Psoas muscle (tissue), 8 donors: ENCODE data around the gene MBD3. TPM values are rescaled to one million over a fixed set of nuclear protein-coding genes. Genes with fewer than 3 reads are reported as not detected.

Source experiments
- ATAC-seq, 4 donors: fragments of 200-7000 bp; cut with Tn5 transposase; one replicate each; pipeline ENCODE4 v1.9.1; 2020; ENCODE audit warnings: moderate library complexity in 3 of 4, mild to moderate bottlenecking in 2 of 4
- DNase-seq, 2 donors: peaks; one replicate each; pipeline ENCODE4 v3.0.0-alpha.2; 2020
- H3K27ac ChIP-seq: fragments of 200-600 bp; one replicate; pipeline ENCODE4 v1.8.0; 2022
- H3K27me3 ChIP-seq, 3 donors: fragments of 200-600 bp in 1 of 3; one replicate each; pipeline versions ENCODE4 v1.6.1 to v1.8.0; 2013 to 2022; ENCODE audit warnings: low read length in 2 of 3, mild to moderate bottlenecking in 2 of 3, moderate library complexity in 1 of 3; ENCODE audit not compliant: insufficient read depth in 3 of 3
- H3K36me3 ChIP-seq, 2 donors: fragments of 200-600 bp in 1 of 2; one replicate each; pipeline versions ENCODE4 v1.6.1 to v1.8.0; 2013 to 2022; ENCODE audit warnings: low read depth in 1 of 2, mild to moderate bottlenecking in 1 of 2, moderate library complexity in 1 of 2; ENCODE audit not compliant: insufficient read depth in 1 of 2
- H3K4me1 ChIP-seq: fragments of 200-600 bp; one replicate; pipeline ENCODE4 v1.8.0; 2022
- H3K4me3 ChIP-seq: fragments of 200-600 bp; one replicate; pipeline ENCODE4 v1.8.0; 2022; ENCODE audit warnings: mild to moderate bottlenecking
- H3K9me3 ChIP-seq: fragments of 200-600 bp; one replicate; pipeline ENCODE4 v1.8.0; 2022
- WGBS, 3 donors: extraction: QIAGEN DNeasy Blood & Tissue Kit; methylation state at CpG; one replicate each; pipeline versions ENCODE4 v1.1.6 to v1.1.7; 2013; 5-methylcytosine and 5-hydroxymethylcytosine counted together
- intact Hi-C, 2 donors: fragments of 100-400 bp; cut with DNase I; formaldehyde crosslinking; loops; one replicate each; pipeline versions ENCODE4 v1.11.0 to v1.14.2; 2022
- polyA plus RNA-seq, 3 donors: library from polyadenylated mRNA; stranded (reverse); fragments of 200-250 nt; gene quantifications; one replicate each; pipeline ENCODE4 v1.2.3, GENCODE V29; 2013
- total RNA-seq, 4 donors: library from RNA; stranded (reverse); fragmentation: NEBNext Ultra II Directional in 2 of 4; extraction: Animal tissue kit (Norgen Biotek cat#: 25700) in 2 of 4; gene quantifications; one replicate each; pipeline versions ENCODE4 v1.2.1 to v1.2.4, GENCODE V29; 2021 to 2023
- TF ChIP-seq, protein P1 (sequence below): fragments of 200-600 bp; IDR thresholded peaks from one replicate; pipeline ENCODE4 v1.8.0; 2022; ENCODE audit warnings: antibody characterized with exemption
- donor health status: healthy with polysubstance abuse.
- donor health status: DM: no; HTN: no; CAD: no; lungs with moderate emphysema.
- donor health status: Bipolar disorder and iron deficiency.
- donor health status: healthy.
- donor health status: DM: yes; HTN: yes; CAD: no.
- donor health status: DM: no; HTN: no; CAD: no.
- donor health status: DM: no; HTN: no; CAD: no.
- donor health status: DM: yes; HTN: yes; CAD: no.

The MBD3 gene
- total and polyA plus RNA-seq, 7 donors = 44.1 to 137 (median 83.6) TPM

DNA sequence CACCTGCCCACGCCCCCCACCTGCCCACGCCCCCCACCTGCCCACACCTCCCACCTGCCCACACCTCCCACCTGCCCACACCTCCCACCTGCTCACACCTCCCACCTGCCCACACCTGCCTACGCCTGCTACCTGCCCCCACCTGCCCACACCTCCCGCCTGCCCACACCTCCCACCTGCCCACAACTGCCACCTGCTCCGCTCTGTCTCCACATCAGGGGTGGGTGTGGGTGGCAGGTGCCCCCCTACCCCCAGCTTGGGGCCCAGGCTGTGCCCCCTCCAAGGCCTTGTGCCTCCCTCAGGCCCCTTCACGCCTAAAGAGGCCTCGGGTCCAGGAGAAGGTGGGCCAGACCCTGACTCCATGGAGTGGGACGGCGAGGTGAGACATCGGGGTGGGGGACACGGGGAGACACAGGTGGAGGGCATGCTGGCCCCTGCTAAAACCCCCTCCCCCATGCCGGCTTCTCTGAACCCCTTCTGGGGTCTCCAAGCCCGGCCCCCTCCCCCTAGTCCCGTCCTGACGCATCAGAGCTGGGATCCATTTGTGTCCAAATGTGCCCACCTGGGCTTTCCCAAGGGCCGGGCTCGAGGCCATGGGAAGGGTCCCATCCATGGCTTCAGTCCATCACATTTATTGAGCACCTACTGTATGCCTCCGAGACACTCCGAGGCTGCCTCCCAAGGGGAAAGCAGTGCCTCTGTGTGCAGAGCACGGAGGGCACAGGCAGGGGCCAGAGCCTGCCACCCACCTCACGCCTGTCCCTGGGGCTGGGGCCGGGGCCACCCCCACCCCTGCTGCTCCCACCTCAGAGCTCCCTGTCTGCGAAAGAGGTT, 63.9 kb downstream of the MBD3 start:
- peaks cover 0 to 66% (median 22%) of the 10 kb centered on the region in 3 donors for H3K27me3 ChIP-seq
- ATAC-seq (no peak), DNase-seq (no peak)
- WGBS, 3 donors = 72 to 78% (median 72%) methylated on average over 19 to 23 of the region's 23 CpGs
- no peaks in the 10 kb centered on the region for H3K9me3 ChIP-seq
- TF ChIP-seq, protein P1, sequence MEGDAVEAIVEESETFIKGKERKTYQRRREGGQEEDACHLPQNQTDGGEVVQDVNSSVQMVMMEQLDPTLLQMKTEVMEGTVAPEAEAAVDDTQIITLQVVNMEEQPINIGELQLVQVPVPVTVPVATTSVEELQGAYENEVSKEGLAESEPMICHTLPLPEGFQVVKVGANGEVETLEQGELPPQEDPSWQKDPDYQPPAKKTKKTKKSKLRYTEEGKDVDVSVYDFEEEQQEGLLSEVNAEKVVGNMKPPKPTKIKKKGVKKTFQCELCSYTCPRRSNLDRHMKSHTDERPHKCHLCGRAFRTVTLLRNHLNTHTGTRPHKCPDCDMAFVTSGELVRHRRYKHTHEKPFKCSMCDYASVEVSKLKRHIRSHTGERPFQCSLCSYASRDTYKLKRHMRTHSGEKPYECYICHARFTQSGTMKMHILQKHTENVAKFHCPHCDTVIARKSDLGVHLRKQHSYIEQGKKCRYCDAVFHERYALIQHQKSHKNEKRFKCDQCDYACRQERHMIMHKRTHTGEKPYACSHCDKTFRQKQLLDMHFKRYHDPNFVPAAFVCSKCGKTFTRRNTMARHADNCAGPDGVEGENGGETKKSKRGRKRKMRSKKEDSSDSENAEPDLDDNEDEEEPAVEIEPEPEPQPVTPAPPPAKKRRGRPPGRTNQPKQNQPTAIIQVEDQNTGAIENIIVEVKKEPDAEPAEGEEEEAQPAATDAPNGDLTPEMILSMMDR = no peak
- H3K36me3 ChIP-seq = no peaks in the 10 kb centered on the region
- no peaks in the 10 kb centered on the region for H3K4me1 ChIP-seq
- intact Hi-C loops = loop anchor here in 1 of 2 donors (10.0 kb wide), 1 partner anchor 244 kb away; the partner anchor contains the start of gene EFNA2
- H3K27ac ChIP-seq = no peak overlapping the region
- H3K4me3 ChIP-seq = no peak overlapping the region

DNA sequence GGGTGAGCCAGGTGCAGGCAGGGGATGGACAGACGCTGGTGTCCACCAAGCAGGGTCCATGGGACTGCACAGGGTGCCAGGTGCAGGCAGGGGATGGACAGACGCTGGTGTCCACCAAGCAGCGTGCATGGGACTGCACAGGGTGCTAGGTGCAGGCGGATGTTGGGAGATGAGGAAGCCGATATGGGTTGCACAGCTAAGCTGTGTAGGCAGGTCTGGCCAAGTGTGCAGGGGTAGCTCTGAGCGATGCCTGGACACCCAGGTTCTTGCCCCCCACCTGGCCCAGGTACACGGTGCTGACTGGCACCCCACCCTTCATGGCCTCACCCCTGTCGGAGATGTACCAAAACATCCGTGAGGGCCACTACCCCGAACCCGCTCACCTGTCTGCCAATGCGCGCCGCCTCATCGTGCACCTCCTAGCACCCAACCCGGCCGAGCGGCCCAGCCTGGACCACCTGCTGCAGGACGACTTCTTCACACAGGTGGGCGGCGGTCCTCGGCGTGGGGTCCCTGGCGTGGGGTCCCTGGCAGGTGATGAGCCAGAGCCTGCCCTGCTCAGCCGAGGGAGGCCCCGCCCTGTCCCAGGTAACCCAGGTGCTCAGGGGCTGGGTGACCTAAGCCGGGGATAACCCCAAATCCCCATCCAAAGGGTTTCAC, 64.9 kb downstream of the MBD3 start:
- DNase-seq (no peak), ATAC-seq (no peak)
- Histone ChIP-seq H3K9me3 (no peaks in the 10 kb centered on the region), H3K27me3 (peaks cover 0 to 69% (median 22%) of the 10 kb centered on the region in 3 donors), H3K4me3 (no peak overlapping the region), H3K4me1 (no peaks in the 10 kb centered on the region), H3K36me3 (no peaks in the 10 kb centered on the region), H3K27ac (no peak overlapping the region)
- 69 to 85% (median 82%) methylated on average over 26 to 27 of the region's 27 CpGs for WGBS, 3 donors
- intact Hi-C loops = loop anchor here in 1 of 2 donors (10.0 kb wide), 1 partner anchor 243 kb away; the partner anchor contains the start of gene EFNA2
- TF ChIP-seq, protein P1 = no peak

DNA sequence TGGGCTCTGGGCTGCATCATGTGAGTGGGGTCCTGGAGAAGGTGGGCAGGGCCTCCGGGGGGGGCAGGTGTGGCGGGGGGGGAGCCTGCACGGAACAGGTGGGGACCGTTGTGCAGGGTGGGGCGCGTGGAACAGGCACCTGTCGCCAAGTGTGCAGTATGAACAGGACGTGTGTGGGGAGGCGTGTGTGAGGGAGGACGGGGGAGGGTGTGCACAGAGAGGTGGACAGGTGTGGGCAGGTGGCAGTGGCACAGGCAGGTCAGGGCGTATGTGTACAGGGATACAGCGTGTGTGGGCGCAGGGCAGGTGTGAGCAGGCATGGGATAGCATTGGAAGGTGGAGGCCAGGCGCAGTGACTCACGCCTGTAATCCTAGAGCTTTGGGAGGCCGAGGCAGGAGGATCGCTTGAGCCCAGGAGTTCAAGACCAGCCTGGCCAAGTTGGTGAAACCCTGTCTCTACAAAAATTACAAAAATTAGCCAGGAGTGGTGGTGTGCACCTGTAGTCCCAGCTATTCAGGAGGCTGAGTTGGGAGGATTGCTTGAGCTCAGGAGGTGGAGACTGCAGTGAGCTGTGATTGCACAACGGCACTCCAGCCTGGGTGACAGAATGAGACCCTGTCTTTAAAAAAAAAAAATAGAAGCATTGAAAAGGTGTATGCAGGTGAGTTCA, 65.6 kb downstream of the MBD3 start:
- peaks cover 0 to 67% (median 22%) of the 10 kb centered on the region in 3 donors for H3K27me3 ChIP-seq
- H3K36me3 ChIP-seq = no peaks in the 10 kb centered on the region
- H3K4me3 ChIP-seq = no peak overlapping the region
- ATAC-seq (no peak), DNase-seq (no peak)
- 69 to 76% (median 70%) methylated on average over 14 to 18 of the region's 18 CpGs for WGBS, 3 donors
- no peaks in the 10 kb centered on the region for H3K4me1 ChIP-seq
- TF ChIP-seq, protein P1 = no peak
- intact Hi-C loops = loop anchor here in 1 of 2 donors (10.0 kb wide), 1 partner anchor 242 kb away; the partner anchor contains the start of gene EFNA2
- no peaks in the 10 kb centered on the region for H3K9me3 ChIP-seq
- no peak overlapping the region for H3K27ac ChIP-seq

DNA sequence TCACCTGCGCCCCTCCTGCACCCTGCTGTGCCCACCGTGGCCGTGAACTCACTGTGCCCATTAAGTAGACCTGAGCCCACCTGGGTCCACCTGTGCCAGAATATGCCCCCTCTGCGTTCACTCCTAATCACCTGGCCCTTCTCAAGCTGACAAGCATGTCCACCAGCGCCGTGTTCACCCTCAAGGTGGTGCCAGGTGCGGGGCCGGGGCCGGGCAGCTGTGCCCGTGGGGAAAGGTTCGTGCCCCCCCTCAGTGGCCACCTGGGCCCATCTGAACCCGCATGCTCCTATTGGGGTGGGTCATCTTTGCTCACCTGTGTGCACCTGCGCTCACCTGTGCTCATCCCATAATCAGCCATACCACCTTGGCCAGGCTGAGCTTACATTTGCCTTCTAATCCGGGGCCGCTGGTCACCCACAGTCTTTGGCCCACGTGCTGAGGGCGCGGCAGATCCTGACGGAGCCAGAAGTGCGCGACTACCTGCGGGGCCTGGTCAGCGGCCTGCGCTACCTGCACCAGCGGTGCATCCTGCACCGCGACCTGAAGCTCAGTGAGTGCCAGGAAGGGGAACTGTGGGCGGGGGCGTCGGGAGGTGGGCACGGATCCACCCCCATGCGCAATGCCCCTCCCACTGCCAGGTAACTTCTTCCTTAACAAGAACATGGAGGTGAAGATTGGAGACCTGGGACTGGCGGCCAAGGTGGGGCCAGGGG, 66.4 kb downstream of the MBD3 start:
- WGBS, 3 donors = 74 to 77% (median 76%) methylated on average over 29 to 33 of the region's 33 CpGs
- Histone ChIP-seq H3K4me1 (no peaks in the 10 kb centered on the region), H3K27ac (no peak overlapping the region), H3K36me3 (no peaks in the 10 kb centered on the region), H3K9me3 (no peaks in the 10 kb centered on the region), H3K27me3 (peaks cover 0 to 58% (median 18%) of the 10 kb centered on the region in 3 donors), H3K4me3 (no peak overlapping the region)
- DNase-seq = no peak
- TF ChIP-seq, protein P1 = no peak
- no peak for ATAC-seq
- intact Hi-C loops = loop anchor here in 1 of 2 donors (10.0 kb wide), 1 partner anchor 241 kb away; the partner anchor contains the start of gene EFNA2
